Embryonic facial prominence (tissue), 1 donor: ENCODE measurements around the gene VPS13A.
A peak's percentile ranks its signal among the peaks of the same experiment; 100 is the strongest.
"Not testable (repeated sequence)": the region's sequence is repeated elsewhere in the genome, so short reads cannot be mapped to it uniquely, and the experiment has no call there.

Experiments used
- DNase-seq: peaks from one replicate; pipeline ENCODE4 v3.0.0-alpha.2; 2016; ENCODE audit errors: extremely low spot score

VPS13A gene

DNA sequence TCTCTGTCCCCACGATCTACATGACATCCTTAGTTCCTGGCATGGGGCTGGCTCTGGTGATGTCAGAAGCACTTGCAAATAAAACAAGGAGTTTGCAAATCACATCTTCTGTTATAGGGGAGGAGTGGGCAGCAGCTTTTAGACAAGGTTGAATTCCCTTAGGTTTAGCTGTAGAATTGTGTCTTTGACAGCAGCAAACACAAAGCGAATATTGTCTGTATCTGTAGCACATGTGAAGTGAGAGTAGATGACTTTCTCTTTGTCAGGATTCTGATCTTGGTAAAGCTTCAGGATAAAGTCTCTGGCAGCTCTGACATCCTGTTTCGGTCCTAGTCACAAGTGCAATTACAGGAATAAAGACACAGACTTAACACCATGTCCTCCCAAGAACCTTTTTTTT lies 246.5 kb downstream of the VPS13A start:
- no peak for DNase-seq

GRCh38 chr9:77424993-77425392 lies 247.7 kb downstream of the VPS13A start:
- DNase-seq: no peak

GRCh38 chr9:77426712-77427111 lies 249.4 kb downstream of the VPS13A start:
- DNase-seq: no peak

DNA sequence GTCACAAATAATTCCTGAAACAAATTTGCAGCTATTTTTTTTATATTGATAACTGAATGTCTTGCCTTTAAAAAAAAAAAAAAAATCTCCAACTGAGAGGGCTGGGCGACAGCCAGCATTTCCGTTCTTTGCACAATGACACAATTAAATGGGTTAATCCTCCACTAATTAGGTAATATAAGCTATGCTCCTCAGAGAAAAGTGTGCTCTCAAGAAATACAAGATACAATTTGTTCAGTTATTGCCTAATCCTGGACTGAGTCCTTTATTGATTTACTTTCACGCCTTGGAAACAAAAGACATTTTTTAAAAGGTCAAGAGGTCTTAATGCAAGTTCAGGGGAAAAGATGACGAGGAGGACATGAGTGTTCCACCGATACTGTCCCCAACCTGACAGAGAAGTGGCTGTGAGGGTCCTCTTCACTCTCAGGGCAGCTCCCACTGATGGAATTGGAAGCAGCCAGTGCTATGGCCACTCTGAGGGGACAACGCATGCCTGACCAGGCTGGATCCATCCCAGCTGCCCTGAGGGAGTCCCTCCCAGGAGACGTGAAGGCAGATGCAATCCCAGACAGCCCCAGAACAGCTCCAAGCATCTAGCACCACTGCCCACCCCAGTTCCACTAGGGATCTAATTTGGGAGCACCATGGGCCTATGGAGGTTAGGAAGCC lies 250.1 kb downstream of the VPS13A start:
- DNase-seq: no peak

GRCh38 chr9:77429928-77430327 lies 252.6 kb downstream of the VPS13A start:
- DNase-seq: no peak

DNA sequence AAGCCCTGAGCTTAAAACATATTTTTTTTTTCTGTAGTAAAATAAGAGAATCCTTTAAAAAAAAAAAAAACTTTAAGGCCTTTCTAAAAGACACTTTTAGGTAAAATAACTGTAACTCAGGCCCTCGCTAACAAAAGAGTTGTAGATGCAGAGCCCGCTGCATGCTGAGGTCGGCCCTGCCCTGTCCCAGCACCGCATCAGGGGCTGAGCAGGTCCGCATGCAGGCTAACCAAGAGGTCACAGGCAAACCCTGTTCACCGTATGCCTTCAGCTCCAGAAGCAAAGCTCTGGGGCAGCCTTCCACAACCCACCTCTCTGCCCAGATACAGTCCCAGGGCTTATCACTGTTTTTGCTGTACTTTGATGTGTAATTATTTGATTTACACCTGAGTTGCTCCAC lies 254.7 kb downstream of the VPS13A start:
- DNase-seq: no peak

DNA sequence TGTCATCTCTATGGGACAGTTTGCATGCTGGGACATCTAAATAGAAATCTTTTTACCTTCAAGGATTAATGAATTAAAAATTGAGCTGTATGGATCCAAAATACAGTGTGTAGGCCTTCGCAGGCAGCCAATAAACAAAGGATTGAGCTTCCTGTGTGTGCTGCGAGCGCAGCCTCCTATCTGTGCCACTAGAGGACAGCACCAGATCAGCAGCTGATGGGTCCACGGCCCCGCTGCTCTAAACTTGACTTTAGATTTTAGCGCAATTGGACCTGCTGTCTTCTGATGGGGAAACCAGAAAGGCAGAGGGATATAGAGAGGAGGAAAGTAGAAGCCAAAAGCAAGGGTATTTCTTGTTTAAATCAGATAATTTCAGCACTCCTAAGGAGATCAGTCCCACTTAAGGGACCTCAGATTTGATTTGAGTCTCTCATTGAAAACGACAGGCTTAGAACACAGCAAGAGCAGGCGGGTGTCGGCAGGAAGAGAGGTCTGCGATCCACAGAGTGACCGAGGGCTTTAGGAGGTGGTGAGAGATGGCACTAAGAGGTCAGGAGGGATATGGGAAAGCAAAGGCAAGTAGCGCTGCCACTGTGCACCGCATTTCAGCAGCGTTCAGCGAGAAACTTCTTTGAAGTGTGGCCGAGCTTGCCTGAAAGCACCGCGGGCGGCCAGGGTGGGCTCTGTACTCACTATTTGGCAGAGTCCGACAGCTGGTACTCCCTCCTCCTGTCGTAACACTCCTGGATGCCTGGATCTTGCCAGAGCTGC lies 256.5 kb downstream of the VPS13A start:
- peak; percentile 54 for DNase-seq

DNA sequence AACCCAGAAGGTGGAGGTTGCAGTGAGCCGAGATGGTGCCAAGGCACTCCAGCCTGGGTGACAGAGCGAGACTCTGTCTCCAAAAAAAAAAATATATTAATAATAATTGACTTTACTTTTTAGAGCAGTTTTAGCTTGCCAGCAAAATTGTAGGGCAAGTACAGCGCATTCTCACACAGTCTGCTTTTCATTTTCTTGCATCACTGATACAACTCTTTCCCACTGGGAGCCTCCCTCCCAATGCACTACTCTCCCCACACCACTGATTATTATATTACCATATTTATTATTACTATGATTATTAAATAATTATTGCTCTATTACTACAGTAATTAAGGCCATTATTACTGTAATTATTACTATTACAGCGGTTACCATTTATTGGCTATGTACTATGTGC lies 257.9 kb downstream of the VPS13A start:
- DNase-seq: no peak

- no peak for DNase-seq
Observed at GRCh38 chr9:77435688-77436087, 258.4 kb downstream of the VPS13A start.

- no peak for DNase-seq
Observed at GRCh38 chr9:77438653-77439052, 261.3 kb downstream of the VPS13A start.

- DNase-seq: no peak
Observed at GRCh38 chr9:77440057-77440456, 262.7 kb downstream of the VPS13A start.

- not testable (repeated sequence) for DNase-seq
Observed at GRCh38 chr9:77441124-77441523, 263.8 kb downstream of the VPS13A start.

DNA sequence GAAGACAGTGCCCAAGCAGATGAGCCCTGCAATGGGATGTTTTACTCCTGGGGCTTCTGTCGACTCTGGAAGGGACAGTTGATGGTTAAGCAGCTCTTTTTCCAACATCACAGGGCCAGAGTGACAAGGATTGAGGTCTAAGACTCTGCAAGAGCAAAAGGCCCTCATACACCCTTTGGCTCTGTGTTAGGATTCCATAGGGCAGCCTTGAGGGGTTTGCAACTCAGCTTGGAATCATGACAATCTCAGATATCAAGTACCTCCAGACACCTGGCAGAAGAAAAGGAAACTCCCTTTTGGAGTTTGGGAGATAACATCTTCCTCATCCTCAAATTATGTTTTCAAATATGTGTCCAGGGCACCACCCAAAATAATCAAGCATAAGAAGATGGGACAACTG lies 265.1 kb downstream of the VPS13A start:
- no peak for DNase-seq

DNA sequence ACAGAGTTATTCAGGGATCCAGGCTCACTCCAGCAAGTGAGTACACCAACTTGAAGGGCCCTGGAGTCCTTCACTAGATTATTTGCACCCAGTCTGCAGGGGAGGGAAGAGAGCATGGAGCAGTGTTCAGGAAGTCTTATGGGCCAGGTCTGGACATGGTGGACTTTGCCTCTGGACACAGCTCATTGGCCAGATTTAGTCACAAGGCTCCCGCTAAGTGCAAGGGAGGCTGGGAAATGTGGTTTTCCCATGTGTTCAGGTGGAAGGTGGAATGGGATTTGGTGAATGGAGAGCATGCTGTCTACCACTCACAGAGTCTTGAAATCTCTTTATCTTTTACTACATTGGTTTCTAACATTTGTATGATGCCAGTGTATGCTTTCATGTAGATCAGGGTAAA lies 270.3 kb downstream of the VPS13A start:
- no peak for DNase-seq

DNA sequence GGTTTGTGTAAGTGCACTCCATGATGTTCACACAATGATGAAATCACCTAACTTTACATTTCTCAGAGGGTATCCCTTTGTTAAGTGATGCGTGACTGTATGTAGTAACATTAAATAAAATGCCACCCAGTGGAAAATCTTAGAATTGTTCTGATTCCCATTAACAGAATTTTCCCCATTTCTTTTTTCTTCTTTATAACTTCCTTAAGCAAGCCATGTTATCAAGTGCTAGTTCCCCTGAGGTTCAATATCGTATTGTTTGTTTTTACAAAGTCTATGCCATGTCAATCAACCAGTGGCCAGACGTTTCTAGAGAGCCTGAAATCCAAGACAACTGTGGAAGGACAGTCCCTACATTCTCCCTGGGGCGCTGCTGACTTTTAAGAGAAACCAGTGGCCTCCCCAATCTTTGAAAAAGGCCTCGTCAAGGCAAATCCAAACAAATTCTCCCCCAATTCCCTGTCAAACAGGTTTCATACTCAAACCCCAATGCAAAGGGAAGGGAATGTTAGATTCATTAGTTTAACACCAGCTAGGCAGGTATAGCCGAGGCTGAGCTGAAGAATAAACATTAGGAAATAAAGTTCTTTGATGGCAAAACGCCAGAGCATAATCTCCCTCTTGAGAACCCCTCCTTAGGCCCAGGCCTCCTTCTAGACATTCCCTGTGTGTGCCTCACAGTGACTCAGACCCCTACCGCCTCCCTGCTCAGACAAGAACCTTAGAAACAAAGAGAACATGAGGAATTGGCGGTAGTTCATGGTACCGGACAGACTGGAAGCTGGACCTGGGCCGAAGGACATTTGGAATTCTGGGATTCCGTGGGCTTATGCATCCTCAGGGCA lies 272.1 kb downstream of the VPS13A start:
- DNase-seq: no peak

GRCh38 chr9:77450085-77450475 lies 272.7 kb downstream of the VPS13A start:
- no peak for DNase-seq

DNA sequence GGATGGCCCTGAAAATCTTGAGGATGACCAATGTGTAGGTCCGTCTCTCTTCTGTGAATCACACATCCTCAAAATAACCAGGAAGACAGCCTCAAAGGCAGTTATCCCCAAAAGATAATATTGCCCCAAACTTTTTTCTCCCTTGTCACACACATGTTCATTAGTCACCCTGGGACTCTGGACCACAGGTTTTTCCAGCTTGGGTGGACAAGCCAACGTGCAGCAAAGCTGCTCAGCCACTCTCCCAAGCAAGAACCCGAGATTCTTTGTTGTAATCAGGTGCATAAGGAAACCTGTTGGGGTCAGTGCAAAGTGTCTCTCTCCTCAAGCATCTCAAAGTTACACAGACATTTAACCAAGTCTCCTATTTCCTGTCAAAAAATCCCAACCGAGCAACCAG lies 274.2 kb downstream of the VPS13A start:
- DNase-seq: no peak

DNA sequence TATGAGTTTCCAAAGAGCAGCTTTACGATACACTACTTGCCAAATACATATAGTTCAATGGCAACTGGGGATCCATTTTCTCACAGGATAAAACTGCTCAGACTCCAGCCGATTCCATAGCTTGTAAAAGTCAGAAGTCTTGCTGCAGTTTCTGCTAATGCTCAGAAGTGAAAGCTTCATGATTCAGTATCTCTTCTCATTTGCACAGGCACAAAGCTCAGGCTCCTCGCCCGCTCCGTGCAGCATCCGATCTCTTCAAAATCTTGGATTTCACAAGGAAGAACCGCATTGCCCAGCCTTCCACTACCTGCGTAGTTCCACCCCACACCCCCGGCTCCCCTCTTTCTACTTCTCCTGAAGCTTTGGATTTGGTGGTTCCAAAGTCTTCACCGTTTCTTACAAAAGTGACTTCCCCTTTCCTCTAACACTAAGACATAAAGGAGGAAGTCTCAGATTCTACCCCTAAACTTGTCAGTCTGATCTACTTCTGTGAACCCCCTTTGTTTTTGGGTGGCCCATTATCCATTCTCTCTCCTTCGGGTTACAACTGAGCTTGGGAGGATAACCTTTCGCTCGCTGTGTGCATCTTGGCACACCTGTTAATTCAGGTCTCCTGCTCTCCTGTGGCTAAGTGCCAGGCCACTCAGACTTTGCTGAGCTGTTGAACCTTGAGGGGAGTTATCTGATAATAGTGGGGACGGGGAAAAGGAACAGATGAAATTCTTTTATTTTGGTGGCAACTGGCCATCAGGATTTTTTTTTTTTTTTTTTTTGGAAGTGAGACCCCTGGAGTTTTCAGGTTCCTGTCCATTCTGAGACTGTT lies 276.7 kb downstream of the VPS13A start:
- no peak for DNase-seq

DNA sequence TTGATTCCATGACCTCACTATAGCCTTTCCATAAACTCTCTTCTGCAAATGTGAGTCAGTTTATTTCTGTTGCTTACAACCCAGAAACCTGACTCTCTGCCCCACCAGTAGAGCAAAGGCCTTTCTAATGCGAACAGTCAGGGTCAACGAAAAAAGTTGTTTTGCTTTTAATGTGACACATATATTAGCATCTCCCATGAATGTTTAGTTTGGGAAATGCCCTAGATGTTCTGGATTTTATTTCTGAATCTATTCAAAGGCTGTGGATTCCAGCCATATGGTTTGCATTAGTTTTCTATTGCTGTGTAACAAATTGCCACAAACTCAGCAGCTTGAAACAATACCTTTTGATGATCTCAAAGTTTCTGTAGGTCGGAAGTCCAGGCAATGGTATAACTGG lies 277.3 kb downstream of the VPS13A start:
- no peak for DNase-seq

GRCh38 chr9:77455312-77455927 lies 278.1 kb downstream of the VPS13A start:
- DNase-seq: no peak

- no peak for DNase-seq
Observed at GRCh38 chr9:77456829-77457437, 279.6 kb downstream of the VPS13A start.
